SK-N-MC (cell line): ENCODE data around the gene GALNT7.

ENCODE experiments used
- DNase-seq: peaks from one replicate; pipeline ENCODE4 v3.0.0-alpha.2; 2011; ENCODE audit warnings: low read depth, low spot score
- H3K27ac ChIP-seq: fragments of 200-600 bp; sonication (generic); 2 replicates; pipeline ENCODE4 v1.5.1; 2016; ENCODE audit warnings: mixed run types
- H3K36me3 ChIP-seq: fragments of 200-600 bp; sonication (generic); 2 replicates; pipeline ENCODE4 v1.6.1; 2017; ENCODE audit warnings: antibody characterized with exemption, low read length, mixed read lengths; ENCODE audit not compliant: insufficient read depth
- H3K4me3 ChIP-seq: fragments of 200-600 bp; sonication (generic); 2 replicates; pipeline ENCODE4 v1.5.1; 2016
- H3K9ac ChIP-seq: fragments of 200-600 bp; sonication (generic); 2 replicates; pipeline ENCODE4 v1.8.0; 2017; ENCODE audit warnings: mixed run types, mixed read lengths; ENCODE audit not compliant: insufficient read length
- H3K9me3 ChIP-seq: fragments of 200-600 bp; sonication (generic); 2 replicates; pipeline ENCODE4 v1.6.1; 2017; ENCODE audit warnings: low read depth, mild to moderate bottlenecking, antibody characterized with exemption, low read length, moderate library complexity, mixed read lengths
- EZH2 ChIP-seq: fragments of 200-600 bp; sonication (generic); IDR thresholded peaks from one replicate; pipeline ENCODE4 v1.6.1; 2017; ENCODE audit warnings: antibody characterized with exemption
- FOXP2 ChIP-seq: optimal IDR thresholded peaks from 2 replicates; pipeline ENCODE3; 2011; ENCODE audit warnings: mild to moderate bottlenecking, moderate library complexity; ENCODE audit not compliant: insufficient read depth; ENCODE audit errors: extremely low read length, control extremely low read depth
- POLR2AphosphoS5 ChIP-seq: IDR thresholded peaks from 2 replicates; pipeline ENCODE4 v1.6.1; 2012; ENCODE audit warnings: mild to moderate bottlenecking, low read depth, low read length, borderline replicate concordance

The GALNT7 gene

DNA sequence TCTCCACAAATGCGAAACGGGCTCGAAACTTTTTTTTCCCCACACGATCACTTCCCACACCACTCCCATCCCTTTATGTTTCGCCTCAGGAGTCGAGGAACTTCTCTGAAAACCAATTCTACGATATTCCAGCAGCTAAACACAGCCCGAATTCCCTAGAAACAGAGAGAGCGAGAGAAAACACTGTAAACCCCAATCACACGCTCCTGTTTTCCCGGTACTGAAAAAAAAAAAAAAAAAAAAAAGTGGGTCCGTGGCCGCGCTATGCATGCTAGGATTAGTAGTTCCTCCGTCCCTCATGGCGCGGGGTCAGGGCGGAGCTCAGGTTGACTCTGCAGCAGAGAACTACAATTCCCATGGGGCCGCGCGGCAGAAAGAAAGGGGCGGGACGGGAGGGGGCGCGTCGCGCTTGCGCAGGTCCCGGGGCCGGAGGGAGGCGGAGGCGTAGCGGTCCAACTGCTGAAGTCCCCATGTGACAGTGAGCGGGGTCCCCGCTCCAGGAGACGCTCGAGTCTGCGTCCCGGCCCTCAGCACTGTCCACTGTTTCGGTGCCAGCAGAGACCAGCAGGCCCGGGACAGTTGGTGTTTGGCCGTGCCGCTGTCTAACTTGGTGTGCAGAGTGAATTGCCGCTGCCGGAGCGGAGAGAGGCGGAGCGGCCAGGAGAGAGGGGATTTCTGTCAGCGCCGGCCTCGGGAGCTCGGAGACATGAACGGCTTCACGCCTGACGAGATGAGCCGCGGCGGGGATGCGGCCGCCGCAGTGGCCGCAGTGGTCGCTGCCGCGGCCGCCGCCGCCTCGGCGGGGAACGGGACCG, 202.1 kb downstream of the GALNT7 start, which contains the start of gene SAP30:
SAP30 (plus strand) TSS at position 478 of the 815 bp plus-strand sequence; CDS start at position 707, 229 bp downstream.
- peak; percentile 93 for DNase-seq
- Histone ChIP-seq H3K9ac (peak within 1 kb of the TSS; percentile 88), H3K4me3 (peak within 1 kb of the TSS; percentile 98), H3K27ac (peak within 1 kb of the TSS; percentile 82; the same call in 1 of the 2 replicates), H3K36me3 (peaks cover 18% of the 10 kb centered on the region), H3K9me3 (no peaks in the 10 kb centered on the region)
- peak; percentile 95 for TF ChIP-seq POLR2AphosphoS5
- TF ChIP-seq FOXP2, result peak; percentile 57
- no peak for TF ChIP-seq EZH2

DNA sequence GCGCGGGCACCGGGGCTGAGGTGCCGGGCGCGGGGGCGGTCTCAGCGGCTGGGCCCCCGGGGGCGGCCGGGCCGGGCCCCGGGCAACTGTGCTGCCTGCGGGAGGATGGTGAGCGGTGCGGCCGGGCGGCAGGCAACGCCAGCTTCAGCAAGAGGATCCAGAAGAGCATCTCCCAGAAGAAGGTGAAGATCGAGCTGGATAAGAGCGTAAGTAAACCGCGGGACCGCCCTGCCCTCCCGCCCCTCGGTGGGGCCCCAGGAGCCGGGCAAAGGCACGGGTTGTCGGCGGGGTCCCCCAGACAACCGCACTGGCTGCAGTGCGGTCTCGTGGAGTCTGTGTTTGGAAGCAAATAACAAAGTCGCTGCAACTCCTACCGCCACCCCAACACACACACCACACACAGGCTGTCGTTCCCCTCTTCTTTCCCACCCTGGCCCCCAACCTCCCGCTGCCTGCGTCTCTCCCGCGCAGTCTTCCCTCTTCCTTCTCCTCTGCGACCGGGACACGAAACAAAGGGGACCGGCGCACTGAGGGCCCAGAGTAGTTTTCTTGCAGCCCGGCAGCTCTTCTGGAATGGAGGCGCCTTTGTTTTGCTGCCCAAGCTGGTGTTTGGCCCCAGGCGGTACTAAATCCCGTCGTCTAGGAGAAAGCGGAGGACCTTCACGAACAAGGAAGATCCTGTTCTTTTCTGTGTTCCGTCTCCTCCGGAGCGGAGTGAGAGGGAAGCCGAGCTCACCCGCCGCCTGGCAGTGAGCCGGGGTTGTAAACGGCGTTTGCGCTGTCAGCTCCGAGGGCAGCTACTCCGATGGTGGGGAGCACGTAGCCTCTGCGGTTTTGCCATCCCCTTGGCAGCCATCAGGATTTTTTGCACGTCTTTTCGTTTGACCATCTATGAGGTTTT, 202.9 kb downstream of the GALNT7 start:
- TF ChIP-seq POLR2AphosphoS5, result no peak; the same call in 1 of the 2 replicates
- TF ChIP-seq FOXP2, result no peak
- no peak for TF ChIP-seq EZH2
- Histone ChIP-seq H3K9me3 (no peaks in the 10 kb centered on the region), H3K36me3 (peaks cover 25% of the 10 kb centered on the region), H3K4me3 (peak overlapping the region; percentile 98), H3K27ac (peak overlapping the region; percentile 79; the same call in 1 of the 2 replicates), H3K9ac (peak overlapping the region; percentile 88)
- no peak for DNase-seq
